Fibroblast of lung (primary cell): ENCODE data around the gene AAMP. TPM values are rescaled to one million over a fixed set of nuclear protein-coding genes. Genes with fewer than 3 reads are reported as not detected.
A peak's percentile ranks its signal among the peaks of the same experiment; 100 is the strongest.

Experiments
- DNase-seq, 2 donors: peaks; one replicate each; pipeline versions ENCODE4 v3.0.0 to v3.0.0-alpha.2; 2010; ENCODE audit warnings: low read depth in 2 of 2
- H2AFZ ChIP-seq: 2 replicates; pipeline ENCODE4 v1.5.1; 2012; ENCODE audit warnings: low read length, control low read depth, inconsistent platforms
- H3K27ac ChIP-seq: 2 replicates; pipeline ENCODE4 v1.5.1; 2011; ENCODE audit warnings: low read length, control low read depth; ENCODE audit not compliant: insufficient read depth
- H3K27me3 ChIP-seq: 2 replicates; pipeline ENCODE4 v1.5.1; 2011; ENCODE audit warnings: mild to moderate bottlenecking, low read length; ENCODE audit not compliant: control insufficient read depth, insufficient read depth
- H3K36me3 ChIP-seq: 2 replicates; pipeline ENCODE4 v1.5.1; 2011; ENCODE audit warnings: low read length; ENCODE audit not compliant: control insufficient read depth, insufficient read depth
- H3K4me1 ChIP-seq: 2 replicates; pipeline ENCODE4 v1.5.1; 2011; ENCODE audit warnings: low read length; ENCODE audit not compliant: control insufficient read depth, insufficient read depth; ENCODE audit errors: extremely low read depth
- H3K4me2 ChIP-seq: 2 replicates; pipeline ENCODE4 v1.5.1; 2011; ENCODE audit warnings: low read length, control low read depth; ENCODE audit not compliant: insufficient read depth; ENCODE audit errors: extremely low read depth
- H3K4me3 ChIP-seq, 4 experiments: fragments of 200-600 bp in 1 of 4; sonication (generic) in 1 of 4; replicated peaks in 1 of 4; 2 replicates each; pipeline ENCODE4 v1.5.1; 2011 to 2016; ENCODE audit warnings: low read length in 4 of 4, low read depth in 3 of 4, mild to moderate bottlenecking in 3 of 4, control low read depth in 2 of 4, inconsistent platforms in 1 of 4, mixed read lengths in 1 of 4; ENCODE audit not compliant: insufficient read depth in 1 of 4; ENCODE audit errors: control extremely low read depth in 1 of 4
- H3K79me2 ChIP-seq: 2 replicates; pipeline ENCODE4 v1.5.1; 2012; ENCODE audit warnings: mild to moderate bottlenecking, low read length, inconsistent platforms; ENCODE audit not compliant: control insufficient read depth, insufficient read depth
- H3K9ac ChIP-seq: 2 replicates; pipeline ENCODE4 v1.5.1; 2011; ENCODE audit warnings: mild to moderate bottlenecking, low read length, control low read depth; ENCODE audit not compliant: insufficient read depth
- H3K9me3 ChIP-seq: 2 replicates; pipeline ENCODE4 v1.5.1; 2012; ENCODE audit warnings: low read depth, low read length; ENCODE audit not compliant: control insufficient read depth, insufficient read depth
- H4K20me1 ChIP-seq: 2 replicates; pipeline ENCODE4 v1.5.1; 2011; ENCODE audit warnings: low read length; ENCODE audit not compliant: control insufficient read depth, insufficient read depth; ENCODE audit errors: extremely low read depth
- EZH2 ChIP-seq: IDR thresholded peaks from 2 replicates; pipeline ENCODE4 v1.5.1; 2012; ENCODE audit warnings: low read length, control low read depth, mild to moderate bottlenecking; ENCODE audit errors: missing control alignments
- polyA plus RNA-seq, 2 donors: library from polyadenylated mRNA; depleted of rRNA in 1 of 2; stranded (reverse) in 1 of 2; unstranded in 1 of 2; fragments of >200 nt; gene quantifications; 2 replicates each; pipeline ENCODE4 v1.2.1, GENCODE V29; 2011 to 2012; ENCODE audit warnings: missing spikeins in 1 of 2
- total RNA-seq: library from RNA; depleted of rRNA; stranded (reverse); fragments of >200 nt; gene quantifications from 2 replicates; pipeline ENCODE4 v1.2.1, GENCODE V29; 2014
- TF ChIP-seq, protein P1 (sequence below), 2 donors: IDR thresholded peaks in 1 of 2; conservative IDR thresholded peaks in 1 of 2; 1 replicate in 1 of 2; 2 replicates in 1 of 2; pipeline ENCODE4 v1.5.1; 2011 to 2012; ENCODE audit warnings: low read length in 2 of 2, control low read depth in 1 of 2, inconsistent platforms in 1 of 2, low read depth in 1 of 2, mild to moderate bottlenecking in 1 of 2

AAMP gene
- total and polyA plus RNA-seq, 2 donors (not counting 1 experiment from before 2014, with no cell fraction given), result 53.1 to 110 TPM

DNA sequence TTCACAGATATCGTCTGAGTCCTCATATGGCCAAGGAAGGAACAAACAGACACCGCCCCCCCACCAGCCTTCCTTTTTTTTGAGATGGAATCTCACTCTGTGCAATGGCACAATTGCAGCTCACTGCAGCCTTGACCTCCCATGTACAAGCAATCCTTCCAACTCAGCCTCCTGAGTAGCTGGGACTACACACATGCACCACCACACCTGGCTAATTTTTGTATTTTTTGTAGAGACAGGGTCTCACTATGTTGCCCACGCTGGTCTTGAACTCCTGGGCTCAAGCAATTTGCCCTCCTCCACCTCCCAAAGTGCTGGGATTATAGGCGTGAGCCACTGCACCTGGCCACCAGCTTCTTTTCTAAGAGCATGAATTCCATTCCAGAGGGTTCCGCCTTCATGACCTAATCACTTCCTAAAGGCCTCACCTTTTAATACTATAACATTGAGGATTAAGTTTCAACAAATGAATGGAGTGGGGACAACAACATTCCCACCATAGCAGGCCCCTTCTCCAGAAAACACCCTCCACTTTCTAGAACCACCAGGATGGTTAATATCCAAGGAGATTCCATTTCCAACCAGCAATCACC, 24.6 kb upstream of the AAMP start:
- H3K27me3 ChIP-seq, result no peaks in the 10 kb centered on the region
- H3K36me3 ChIP-seq, result no peaks in the 10 kb centered on the region
- no peak for DNase-seq
- no peak overlapping the region for H3K4me2 ChIP-seq
- no peak overlapping the region for H3K4me3 ChIP-seq
- H3K9ac ChIP-seq, result no peak overlapping the region
- H4K20me1 ChIP-seq, result no peaks in the 10 kb centered on the region
- H3K4me1 ChIP-seq, result peaks cover 16% of the 10 kb centered on the region
- TF ChIP-seq, protein P1, sequence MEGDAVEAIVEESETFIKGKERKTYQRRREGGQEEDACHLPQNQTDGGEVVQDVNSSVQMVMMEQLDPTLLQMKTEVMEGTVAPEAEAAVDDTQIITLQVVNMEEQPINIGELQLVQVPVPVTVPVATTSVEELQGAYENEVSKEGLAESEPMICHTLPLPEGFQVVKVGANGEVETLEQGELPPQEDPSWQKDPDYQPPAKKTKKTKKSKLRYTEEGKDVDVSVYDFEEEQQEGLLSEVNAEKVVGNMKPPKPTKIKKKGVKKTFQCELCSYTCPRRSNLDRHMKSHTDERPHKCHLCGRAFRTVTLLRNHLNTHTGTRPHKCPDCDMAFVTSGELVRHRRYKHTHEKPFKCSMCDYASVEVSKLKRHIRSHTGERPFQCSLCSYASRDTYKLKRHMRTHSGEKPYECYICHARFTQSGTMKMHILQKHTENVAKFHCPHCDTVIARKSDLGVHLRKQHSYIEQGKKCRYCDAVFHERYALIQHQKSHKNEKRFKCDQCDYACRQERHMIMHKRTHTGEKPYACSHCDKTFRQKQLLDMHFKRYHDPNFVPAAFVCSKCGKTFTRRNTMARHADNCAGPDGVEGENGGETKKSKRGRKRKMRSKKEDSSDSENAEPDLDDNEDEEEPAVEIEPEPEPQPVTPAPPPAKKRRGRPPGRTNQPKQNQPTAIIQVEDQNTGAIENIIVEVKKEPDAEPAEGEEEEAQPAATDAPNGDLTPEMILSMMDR (conservative IDR thresholded peaks at IDR 0.05 in 1 of 2, IDR thresholded peaks at IDR 0.05 in 1 of 2; ENCODE audit: low read depth in 1 of 2, low read length in 2 of 2), result no peak
- no peak for TF ChIP-seq EZH2
- no peak overlapping the region for H3K27ac ChIP-seq
- H3K9me3 ChIP-seq, result no peaks in the 10 kb centered on the region
- no peak overlapping the region for H2AFZ ChIP-seq
- peaks cover 27% of the 10 kb centered on the region for H3K79me2 ChIP-seq

DNA sequence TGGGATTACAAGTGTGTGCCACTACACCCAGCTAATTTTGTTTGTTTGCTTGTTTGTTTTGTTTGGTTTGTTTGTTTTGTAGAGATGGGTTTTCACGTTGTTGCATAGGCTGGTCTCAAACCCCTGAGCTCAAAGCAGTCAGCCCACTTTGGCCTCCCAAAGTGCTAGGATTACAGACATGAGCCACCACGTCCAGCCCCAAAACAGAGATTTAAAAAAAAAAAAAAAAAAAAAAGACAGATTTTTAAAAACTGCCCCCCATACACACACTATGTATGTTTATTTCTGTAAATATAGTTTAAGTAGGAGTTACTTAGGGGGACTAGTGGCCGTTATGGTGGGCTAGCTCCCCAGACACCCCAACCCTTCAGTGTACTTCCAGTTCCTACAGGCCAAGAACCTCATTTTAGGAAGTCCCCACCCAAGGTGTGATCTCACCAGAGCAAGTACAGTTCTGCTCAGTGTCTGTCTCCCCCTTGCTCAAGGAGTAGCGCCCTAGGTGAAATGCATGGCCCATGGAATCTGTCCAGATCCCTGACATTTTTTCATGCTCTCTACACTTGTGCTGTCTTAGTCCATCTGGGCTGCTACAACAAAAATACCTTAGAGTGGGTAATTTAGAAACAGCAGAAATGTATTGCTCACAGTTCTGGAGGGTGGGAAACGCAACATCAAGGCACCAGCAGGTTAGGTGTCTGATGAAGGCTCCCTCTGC, 23.9 kb upstream of the AAMP start:
- peaks cover 17% of the 10 kb centered on the region for H3K4me1 ChIP-seq
- no peak overlapping the region for H3K27ac ChIP-seq
- no peak for DNase-seq
- no peak overlapping the region for H3K4me2 ChIP-seq
- H4K20me1 ChIP-seq, result no peaks in the 10 kb centered on the region
- H3K9me3 ChIP-seq, result no peaks in the 10 kb centered on the region
- no peak overlapping the region for H3K4me3 ChIP-seq
- no peak overlapping the region for H3K9ac ChIP-seq
- H3K79me2 ChIP-seq, result peaks cover 33% of the 10 kb centered on the region
- H2AFZ ChIP-seq, result no peak overlapping the region
- no peaks in the 10 kb centered on the region for H3K27me3 ChIP-seq
- TF ChIP-seq EZH2, result no peak
- TF ChIP-seq, protein P1 (conservative IDR thresholded peaks at IDR 0.05 in 1 of 2, IDR thresholded peaks at IDR 0.05 in 1 of 2; ENCODE audit: low read depth in 1 of 2, low read length in 2 of 2), result no peak
- no peaks in the 10 kb centered on the region for H3K36me3 ChIP-seq

DNA sequence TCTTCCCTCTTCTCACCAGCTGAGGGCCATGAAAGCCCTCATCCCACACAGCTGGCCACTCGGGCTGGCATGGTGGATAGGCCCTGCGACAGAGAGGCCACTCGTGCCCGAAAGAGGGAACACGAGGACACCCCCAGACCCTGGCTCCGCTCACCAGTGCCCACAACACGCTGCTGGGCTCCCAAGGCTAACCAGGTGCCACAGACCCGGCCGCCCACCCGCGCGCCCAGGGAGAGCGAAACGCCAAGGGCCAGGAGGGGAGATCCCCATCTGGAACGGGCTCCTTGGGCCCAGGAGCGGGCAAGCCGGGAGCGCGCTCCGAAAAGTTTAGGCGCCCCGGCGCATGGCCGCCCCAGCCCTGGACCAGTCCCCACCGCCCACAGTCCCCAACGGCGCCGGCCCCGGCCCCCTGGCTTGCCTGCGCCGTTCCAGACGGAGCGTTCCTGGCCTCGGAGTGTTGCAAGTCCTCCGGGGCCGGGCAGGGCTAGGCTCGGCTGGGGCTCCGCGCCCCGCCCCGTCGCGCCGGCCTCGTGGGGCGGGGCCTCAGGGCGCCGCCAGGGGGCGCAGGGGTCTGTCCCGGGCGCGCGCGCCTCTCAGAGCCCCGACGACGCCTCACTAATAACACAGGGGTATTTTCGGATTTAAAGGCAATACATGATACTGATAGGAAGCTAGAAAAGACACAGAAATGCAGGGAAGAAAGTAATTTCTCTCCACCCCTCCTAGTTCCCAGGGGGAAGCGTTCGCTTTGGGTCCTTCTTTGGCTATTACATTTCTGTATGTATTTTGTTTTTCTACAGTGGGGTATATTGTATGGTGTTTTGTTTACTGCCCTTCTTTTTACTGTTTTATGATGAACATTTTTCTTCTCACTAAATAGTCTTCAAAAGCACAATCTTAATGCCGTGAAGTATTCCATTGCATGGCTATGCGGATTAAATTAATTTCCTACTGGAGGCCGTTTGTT, 22.4 kb upstream of the AAMP start, which contains the start of gene TMBIM1:
TSS of gene TMBIM1 (minus strand) at position 456 of the 967 bp plus-strand sequence. CDS start 10,362 bp downstream, outside the sequence.
- peak; percentile 56 to 70 for DNase-seq
- TF ChIP-seq, protein P1 (conservative IDR thresholded peaks at IDR 0.05 in 1 of 2, IDR thresholded peaks at IDR 0.05 in 1 of 2; ENCODE audit: low read depth in 1 of 2, low read length in 2 of 2), result peak; percentile 38 to 46
- TF ChIP-seq EZH2, result no peak
- Histone ChIP-seq H3K4me2 (peak within 1 kb of the TSS; percentile 97), H3K9ac (peak within 1 kb of the TSS; percentile 84), H3K36me3 (no peaks in the 10 kb centered on the region), H2AFZ (peak within 1 kb of the TSS; percentile 73), H3K27ac (peak within 1 kb of the TSS; percentile 89), H3K4me1 (peaks cover 17% of the 10 kb centered on the region), H3K4me3 (peak within 1 kb of the TSS; percentile 75 to 96 (median 94)), H4K20me1 (no peaks in the 10 kb centered on the region), H3K27me3 (no peaks in the 10 kb centered on the region), H3K79me2 (peaks cover 43% of the 10 kb centered on the region), H3K9me3 (no peaks in the 10 kb centered on the region)
